Endothelial cell of umbilical vein (primary cell): ENCODE data around the gene SMPD1. TPM values are rescaled to one million over a fixed set of nuclear protein-coding genes. Genes with fewer than 3 reads are reported as not detected.

ENCODE experiments used
- BruUV-seq: library from RNA; stranded (reverse); fragments of 400-500 nt; replicated peaks from 2 replicates; lab custom pipeline; 2021; lab: Mats Ljungman, UMichigan
- CTCF ChIA-PET: fragments of 300-600, 350-600 bp; sonication (Branson Sonifier 250); formaldehyde crosslinking; loops from one replicate; lab custom pipeline; 2021; ENCODE audit warnings: antibody characterized with exemption, inconsistent platforms; lab: Charles Lee
- POLR2A ChIA-PET: fragments of 300-600, 350-600 bp; sonication (Branson Sonifier 250); formaldehyde crosslinking; loops from one replicate; lab custom pipeline; 2021; ENCODE audit warnings: antibody characterized with exemption, inconsistent platforms; lab: Charles Lee
- DNase-seq: peaks from one replicate; pipeline ENCODE4 v3.0.0-alpha.2; 2011; ENCODE audit warnings: low read depth, low spot score
- FAIRE-seq: peaks from 2 replicates; lab custom pipeline; 2011; peaks lifted over from hg19 to GRCh38; lab: Jason Lieb, UNC
- H2AFZ ChIP-seq: 2 replicates; pipeline ENCODE4 v1.6.0; 2012; ENCODE audit warnings: low read depth, low read length, control low read depth, inconsistent platforms
- H3K27ac ChIP-seq: 2 replicates; pipeline ENCODE4 v1.5.1; 2011; ENCODE audit warnings: low read depth, mild to moderate bottlenecking, control low read depth, low read length, moderate library complexity; ENCODE audit not compliant: insufficient read depth
- H3K27me3 ChIP-seq, 2 experiments: 2 replicates each; pipeline versions ENCODE4 v1.6.0 to v1.6.1; 2011; ENCODE audit warnings: low read length in 2 of 2, mixed read lengths in 1 of 2; ENCODE audit not compliant: control insufficient read depth in 2 of 2, insufficient read depth in 2 of 2
- H3K36me3 ChIP-seq, 2 experiments: 2 replicates in 1 of 2; 3 replicates in 1 of 2; pipeline ENCODE4 v1.5.1; 2011; ENCODE audit warnings: low read length in 2 of 2, mild to moderate bottlenecking in 1 of 2, moderate library complexity in 1 of 2; ENCODE audit not compliant: control insufficient read depth in 2 of 2, insufficient read depth in 2 of 2; ENCODE audit errors: extremely low read depth in 1 of 2
- H3K4me1 ChIP-seq: 3 replicates; pipeline ENCODE4 v1.5.1; 2011; ENCODE audit warnings: mild to moderate bottlenecking, low read length; ENCODE audit not compliant: control insufficient read depth, insufficient read depth; ENCODE audit errors: extremely low read depth
- H3K4me2 ChIP-seq: 2 replicates; pipeline ENCODE4 v1.6.1; 2011; ENCODE audit warnings: low read length, control low read depth, mixed read lengths; ENCODE audit not compliant: insufficient read depth
- H3K4me3 ChIP-seq, 3 experiments: fragments of 200-600 bp in 1 of 3; sonication (generic), shearing (Covaris generic) in 1 of 3; replicated peaks in 1 of 3; 2 replicates each; pipeline ENCODE4 v1.5.1; 2011 to 2016; ENCODE audit warnings: control low read depth in 3 of 3, low read length in 3 of 3, mild to moderate bottlenecking in 2 of 3, inconsistent platforms in 1 of 3, low read depth in 1 of 3, moderate library complexity in 1 of 3; ENCODE audit not compliant: insufficient read depth in 1 of 3
- H3K79me2 ChIP-seq: 2 replicates; pipeline ENCODE4 v1.6.0; 2012; ENCODE audit warnings: low read length, inconsistent platforms; ENCODE audit not compliant: control insufficient read depth, insufficient read depth
- H3K9ac ChIP-seq: replicated peaks from 2 replicates; pipeline ENCODE3; 2011; ENCODE audit warnings: low read length, control low read depth; ENCODE audit not compliant: insufficient read depth; ENCODE audit errors: extremely low read depth
- H3K9me1 ChIP-seq: replicated peaks from 3 replicates; pipeline ENCODE4 v1.6.0; 2011; ENCODE audit warnings: mild to moderate bottlenecking, low read length; ENCODE audit not compliant: control insufficient read depth, insufficient read depth; ENCODE audit errors: extremely low read depth
- H3K9me3 ChIP-seq: replicated peaks from 2 replicates; pipeline ENCODE4 v1.5.1; 2012; ENCODE audit warnings: low read length, inconsistent platforms; ENCODE audit not compliant: control insufficient read depth, insufficient read depth
- H4K20me1 ChIP-seq: replicated peaks from 2 replicates; pipeline ENCODE3; 2011; ENCODE audit warnings: mild to moderate bottlenecking, low read length; ENCODE audit not compliant: control insufficient read depth, insufficient read depth; ENCODE audit errors: extremely low read depth
- CTCF ChIP-seq, 2 donors: IDR thresholded peaks; 1 replicate in 1 of 2; 2 replicates in 1 of 2; pipeline ENCODE4 v1.5.1; 2011; ENCODE audit warnings: low read length in 2 of 2, mild to moderate bottlenecking in 2 of 2, moderate library complexity in 2 of 2, control low read depth in 1 of 2, inconsistent platforms in 1 of 2, low read depth in 1 of 2; ENCODE audit not compliant: insufficient read depth in 1 of 2; ENCODE audit errors: extremely low read depth in 1 of 2
- EZH2 ChIP-seq: IDR thresholded peaks from 2 replicates; pipeline ENCODE4 v1.6.1; 2012; ENCODE audit warnings: borderline replicate concordance, low read depth, mild to moderate bottlenecking, moderate library complexity, low read length, inconsistent platforms; ENCODE audit not compliant: severe bottlenecking
- FOS ChIP-seq: IDR thresholded peaks from 2 replicates; pipeline ENCODE4 v1.6.1; 2011; ENCODE audit warnings: mild to moderate bottlenecking, low read length, moderate library complexity, borderline replicate concordance; ENCODE audit not compliant: insufficient read depth
- GATA2 ChIP-seq: IDR thresholded peaks from 2 replicates; pipeline ENCODE4 v1.7.0; 2011; ENCODE audit warnings: low read depth, mild to moderate bottlenecking, moderate library complexity, mixed read lengths, low read length; ENCODE audit not compliant: insufficient read length, insufficient read depth
- JUN ChIP-seq: IDR thresholded peaks from 2 replicates; pipeline ENCODE4 v1.6.1; 2011; ENCODE audit warnings: borderline replicate concordance, low read depth; ENCODE audit not compliant: insufficient read length, insufficient read depth
- MAX ChIP-seq: IDR thresholded peaks from 2 replicates; pipeline ENCODE4 v1.6.1; 2011; ENCODE audit not compliant: insufficient read depth, insufficient read length
- MYC ChIP-seq: IDR thresholded peaks from one replicate; pipeline ENCODE4 v1.6.1; 2011; ENCODE audit warnings: mild to moderate bottlenecking, low read depth, low read length
- POLR2A ChIP-seq: IDR thresholded peaks from 2 replicates; pipeline ENCODE4 v1.6.1; 2012; ENCODE audit warnings: low read depth, mild to moderate bottlenecking, control low read depth, low read length
- POLR2AphosphoS5 ChIP-seq: IDR thresholded peaks from 2 replicates; pipeline ENCODE4 v1.6.1; 2012; ENCODE audit warnings: low read depth, mild to moderate bottlenecking, control low read depth, low read length, moderate library complexity; ENCODE audit not compliant: insufficient read depth
- dilution Hi-C: fragments of 300-500 bp; cut with MboI; formaldehyde crosslinking; loops from one replicate; pipeline ENCODE4 v1.15.0; 2019; ENCODE audit warnings: low sequenced_read_pairs; ENCODE audit not compliant: extremely low pct_ligation_motif_present
- intact Hi-C: fragments of 100-400 bp; cut with micrococcal nuclease; formaldehyde crosslinking; loops from one replicate; pipeline ENCODE4 v1.10.0; 2022
- polyA plus RNA-seq, 4 experiments: library from polyadenylated mRNA; depleted of rRNA in 3 of 4; stranded (reverse) in 3 of 4; unstranded in 1 of 4; fragments of >200 nt; gene quantifications; 2 replicates each; pipeline versions ENCODE4 v1.2.1 to v1.2.3, GENCODE V29; 2011 to 2012; ENCODE audit warnings: missing spikeins in 1 of 4
- total RNA-seq: library from RNA; stranded (reverse); gene quantifications from 2 replicates; pipeline ENCODE4 v1.2.3, GENCODE V29; 2021

SMPD1 gene
- total and polyA plus RNA-seq, 2 donors (not counting 3 experiments of a cell fraction or from before 2014, with no cell fraction given), result 58.9 to 93.6 TPM

- no peaks in the 10 kb centered on the region for H4K20me1 ChIP-seq
- H3K36me3 ChIP-seq, result no peaks in the 10 kb centered on the region
- H3K27ac ChIP-seq, result no peak overlapping the region
- ChIA-PET POLR2A (no interaction called here), CTCF (interaction anchor here (10.2 kb wide), 1 partner anchor 57 kb away, joined by 638 read pairs; the partner anchor contains the start of gene HPX)
- dilution Hi-C loops, result no loop called here
- no peak overlapping the region for H3K9ac ChIP-seq
- TF ChIP-seq EZH2 (no peak), POLR2A (no peak), MAX (no peak), GATA2 (no peak), MYC (no peak), POLR2AphosphoS5 (no peak), JUN (no peak), FOS (no peak), CTCF (IDR thresholded peaks at IDR 0.05; ENCODE audit: extremely low read depth in 1 of 2, insufficient read depth in 1 of 2, low read depth in 1 of 2, low read length in 2 of 2) (no peak)
- no peak overlapping the region for H3K4me2 ChIP-seq
- no peaks in the 10 kb centered on the region for H3K9me3 ChIP-seq
- H3K4me1 ChIP-seq, result peaks cover 27% of the 10 kb centered on the region
- no peaks in the 10 kb centered on the region for H3K79me2 ChIP-seq
- H3K27me3 ChIP-seq, result no peaks in the 10 kb centered on the region
- intact Hi-C loops, result no loop called here
- no peak overlapping the region for H3K4me3 ChIP-seq
- BruUV-seq, result no TSS peak
- no peak for DNase-seq
- FAIRE-seq, result no peak
- no peaks in the 10 kb centered on the region for H3K9me1 ChIP-seq
- no peak overlapping the region for H2AFZ ChIP-seq
Measured at GRCh38 chr11:6385046-6385777, 5.1 kb upstream of the SMPD1 start.
